Measurements from ENCODE around the gene FRMD1.

DNA sequence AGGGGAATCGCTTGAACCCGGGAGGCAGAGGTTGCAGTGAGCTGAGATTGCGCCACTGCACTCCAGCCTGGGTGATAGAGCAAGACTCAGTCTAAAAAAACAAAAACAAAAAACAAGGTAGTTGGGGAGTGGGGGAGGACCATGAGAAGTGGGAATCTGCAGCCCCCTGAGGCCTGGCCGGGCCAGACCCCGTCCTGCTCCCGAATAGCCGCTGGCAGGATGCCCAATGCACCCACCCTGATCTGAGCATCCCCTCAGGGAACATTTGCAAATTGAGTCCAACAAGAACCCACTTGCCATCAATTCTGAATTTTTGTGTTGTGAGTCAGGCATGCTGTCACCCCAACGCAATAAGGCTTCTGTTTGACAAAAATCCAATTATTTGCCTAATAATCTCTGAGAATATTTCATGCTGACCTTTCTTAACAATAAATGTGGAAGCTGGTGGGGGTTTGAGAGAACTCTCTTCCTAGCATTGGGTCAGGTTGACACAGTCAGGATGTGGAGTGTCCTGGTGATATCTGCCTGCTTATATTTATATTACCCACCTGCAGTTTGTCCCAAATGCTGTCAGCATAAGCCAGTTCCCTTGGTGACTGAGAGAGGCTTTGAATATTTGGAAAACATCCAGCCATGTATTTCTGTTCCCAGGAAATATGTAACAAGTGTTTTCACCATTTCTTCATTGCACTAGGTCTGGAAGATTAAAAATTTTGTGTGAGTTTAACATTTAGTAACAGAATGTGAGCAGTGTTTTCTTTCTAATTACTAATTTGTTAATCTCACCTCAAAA lies 28.4 kb upstream of the FRMD1 start:
- TF ChIP-seq, protein P1, sequence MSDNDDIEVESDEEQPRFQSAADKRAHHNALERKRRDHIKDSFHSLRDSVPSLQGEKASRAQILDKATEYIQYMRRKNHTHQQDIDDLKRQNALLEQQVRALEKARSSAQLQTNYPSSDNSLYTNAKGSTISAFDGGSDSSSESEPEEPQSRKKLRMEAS (IDR thresholded peaks at IDR 0.05): no peak
- TF ChIP-seq, protein P2, sequence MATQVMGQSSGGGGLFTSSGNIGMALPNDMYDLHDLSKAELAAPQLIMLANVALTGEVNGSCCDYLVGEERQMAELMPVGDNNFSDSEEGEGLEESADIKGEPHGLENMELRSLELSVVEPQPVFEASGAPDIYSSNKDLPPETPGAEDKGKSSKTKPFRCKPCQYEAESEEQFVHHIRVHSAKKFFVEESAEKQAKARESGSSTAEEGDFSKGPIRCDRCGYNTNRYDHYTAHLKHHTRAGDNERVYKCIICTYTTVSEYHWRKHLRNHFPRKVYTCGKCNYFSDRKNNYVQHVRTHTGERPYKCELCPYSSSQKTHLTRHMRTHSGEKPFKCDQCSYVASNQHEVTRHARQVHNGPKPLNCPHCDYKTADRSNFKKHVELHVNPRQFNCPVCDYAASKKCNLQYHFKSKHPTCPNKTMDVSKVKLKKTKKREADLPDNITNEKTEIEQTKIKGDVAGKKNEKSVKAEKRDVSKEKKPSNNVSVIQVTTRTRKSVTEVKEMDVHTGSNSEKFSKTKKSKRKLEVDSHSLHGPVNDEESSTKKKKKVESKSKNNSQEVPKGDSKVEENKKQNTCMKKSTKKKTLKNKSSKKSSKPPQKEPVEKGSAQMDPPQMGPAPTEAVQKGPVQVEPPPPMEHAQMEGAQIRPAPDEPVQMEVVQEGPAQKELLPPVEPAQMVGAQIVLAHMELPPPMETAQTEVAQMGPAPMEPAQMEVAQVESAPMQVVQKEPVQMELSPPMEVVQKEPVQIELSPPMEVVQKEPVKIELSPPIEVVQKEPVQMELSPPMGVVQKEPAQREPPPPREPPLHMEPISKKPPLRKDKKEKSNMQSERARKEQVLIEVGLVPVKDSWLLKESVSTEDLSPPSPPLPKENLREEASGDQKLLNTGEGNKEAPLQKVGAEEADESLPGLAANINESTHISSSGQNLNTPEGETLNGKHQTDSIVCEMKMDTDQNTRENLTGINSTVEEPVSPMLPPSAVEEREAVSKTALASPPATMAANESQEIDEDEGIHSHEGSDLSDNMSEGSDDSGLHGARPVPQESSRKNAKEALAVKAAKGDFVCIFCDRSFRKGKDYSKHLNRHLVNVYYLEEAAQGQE (IDR thresholded peaks at IDR 0.05; ENCODE audit: low read depth): no peak
- TF ChIP-seq TCF12 (IDR thresholded peaks at IDR 0.05; ENCODE audit: low read depth): no peak
- no peak for TF ChIP-seq ZBTB7A (IDR thresholded peaks at IDR 0.05; ENCODE audit: low read depth)
- no peak for TF ChIP-seq CEBPB (IDR thresholded peaks at IDR 0.05)
- no peak for TF ChIP-seq NFIC (IDR thresholded peaks at IDR 0.05)
- no peak for TF ChIP-seq RAD21 (IDR thresholded peaks at IDR 0.05; ENCODE audit: low read depth)
- TF ChIP-seq TAF1 (IDR thresholded peaks at IDR 0.05; ENCODE audit: low read depth): no peak
- TF ChIP-seq EGR1 (IDR thresholded peaks at IDR 0.05): no peak
- TF ChIP-seq TEAD4 (IDR thresholded peaks at IDR 0.05): no peak
- TF ChIP-seq YY1 (IDR thresholded peaks at IDR 0.05; ENCODE audit: low read depth): no peak
- TF ChIP-seq EP300 (IDR thresholded peaks at IDR 0.05; ENCODE audit: borderline replicate concordance): no peak

Measured in Ishikawa (cell line).